Measurements from ENCODE around the gene MBNL2.

MBNL2 gene

DNA sequence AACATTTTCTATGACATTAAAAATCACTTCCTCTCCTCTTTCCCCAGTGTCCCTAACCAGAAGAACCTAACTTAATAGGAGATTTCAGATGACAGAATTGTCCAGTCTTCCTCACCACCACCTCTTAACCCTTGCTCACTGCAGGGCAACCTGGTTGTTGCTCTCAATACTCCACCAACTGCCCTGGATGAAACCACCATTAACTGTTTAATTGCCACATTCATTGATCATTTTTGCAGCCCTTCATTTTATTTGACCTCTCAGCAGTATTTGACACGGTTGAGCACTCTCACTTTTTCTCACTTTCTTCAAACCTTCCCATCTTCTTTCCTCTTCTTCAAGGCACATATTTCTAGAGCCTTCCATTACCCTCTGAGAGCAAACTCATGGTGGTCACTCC is 84.0 kb downstream of the MBNL2 start:
- no peak for DNase-seq

DNA sequence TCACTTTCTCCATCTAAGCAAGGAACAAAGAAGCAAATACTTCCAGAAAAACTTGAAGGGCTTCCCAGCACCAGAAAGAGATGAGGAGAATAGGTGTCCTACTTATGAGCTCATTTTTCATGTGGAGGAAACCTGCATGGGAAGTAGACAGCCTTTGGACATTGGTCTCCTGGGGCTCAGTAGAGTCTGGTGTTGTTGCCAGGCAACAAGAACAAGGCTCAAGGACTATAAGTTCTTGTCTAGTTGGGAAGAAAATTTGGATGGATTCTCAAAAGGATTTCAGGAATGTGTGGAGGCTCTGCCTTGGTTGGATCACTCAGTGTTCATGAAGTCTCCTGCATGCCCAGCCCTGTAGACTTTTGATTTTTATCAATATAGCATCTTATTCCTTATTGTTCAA is 84.5 kb downstream of the MBNL2 start:
- DNase-seq, result no peak

DNA sequence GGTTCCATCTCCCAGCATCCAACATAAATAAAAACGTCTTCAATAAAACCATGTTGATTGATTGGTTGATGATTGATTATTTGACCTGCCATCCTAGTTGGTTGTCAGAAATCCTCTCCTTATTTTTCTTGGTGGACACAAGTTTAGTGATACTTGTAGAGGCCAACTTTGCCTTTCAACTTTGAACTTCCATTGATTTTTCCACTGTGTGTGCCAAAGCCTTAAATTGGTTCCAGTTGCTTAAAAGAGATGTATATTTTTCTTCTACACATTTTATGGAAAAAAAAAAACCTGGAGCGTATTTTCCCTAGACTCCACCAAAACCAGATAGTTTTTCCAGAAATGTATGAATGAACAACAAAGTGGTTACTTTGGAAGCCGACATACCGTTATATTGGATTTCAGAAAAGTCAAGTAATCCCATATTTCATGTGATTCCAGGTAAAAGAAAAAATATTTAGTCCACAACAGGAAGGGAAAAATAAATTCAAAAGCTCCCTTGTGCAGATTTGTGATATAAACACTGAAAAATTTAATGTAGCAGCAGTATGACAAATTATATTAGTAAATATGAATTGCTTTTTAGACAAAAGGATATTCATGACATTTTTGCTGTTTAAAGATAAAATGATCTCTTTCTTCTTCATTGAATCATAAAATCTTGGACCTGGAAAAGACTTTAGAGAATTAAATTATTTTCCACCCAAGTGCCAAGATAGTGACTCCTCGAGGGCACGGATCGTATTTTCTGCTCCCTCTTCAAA is 85.2 kb downstream of the MBNL2 start:
- no peak for DNase-seq

DNA sequence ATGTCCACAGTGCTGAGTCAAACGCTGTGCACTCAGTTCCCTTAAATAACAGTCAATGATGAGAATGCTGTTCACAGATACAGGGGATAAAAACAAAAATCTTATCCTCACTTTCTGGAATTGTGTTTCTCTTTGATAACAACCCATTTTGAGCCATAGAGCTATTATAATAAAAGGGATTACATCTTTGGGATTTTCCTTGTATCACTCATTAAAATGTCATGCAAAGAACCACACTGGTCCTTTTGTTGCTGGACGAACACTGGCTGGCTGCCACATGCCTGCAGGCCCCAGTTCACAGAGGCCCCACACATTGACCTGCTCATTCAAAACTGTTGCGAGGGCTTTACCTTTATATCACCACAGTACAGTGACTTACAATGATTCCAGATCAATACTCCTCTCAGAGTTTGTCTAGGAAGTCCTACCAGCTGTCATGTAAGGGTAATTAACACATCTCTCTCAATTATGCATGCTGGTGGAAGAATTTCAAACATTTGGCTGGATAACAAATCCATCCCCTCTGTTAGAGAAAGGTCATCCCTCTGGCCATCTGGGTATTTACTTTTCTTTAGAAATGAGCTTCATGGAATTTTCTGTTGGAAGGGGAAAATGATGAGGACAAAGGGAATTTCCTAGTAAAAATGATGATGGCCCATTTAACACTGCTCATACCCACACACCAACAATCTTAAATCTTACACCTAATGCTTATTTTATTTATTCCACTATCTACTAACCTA is 85.9 kb downstream of the MBNL2 start:
- no peak for DNase-seq

DNA sequence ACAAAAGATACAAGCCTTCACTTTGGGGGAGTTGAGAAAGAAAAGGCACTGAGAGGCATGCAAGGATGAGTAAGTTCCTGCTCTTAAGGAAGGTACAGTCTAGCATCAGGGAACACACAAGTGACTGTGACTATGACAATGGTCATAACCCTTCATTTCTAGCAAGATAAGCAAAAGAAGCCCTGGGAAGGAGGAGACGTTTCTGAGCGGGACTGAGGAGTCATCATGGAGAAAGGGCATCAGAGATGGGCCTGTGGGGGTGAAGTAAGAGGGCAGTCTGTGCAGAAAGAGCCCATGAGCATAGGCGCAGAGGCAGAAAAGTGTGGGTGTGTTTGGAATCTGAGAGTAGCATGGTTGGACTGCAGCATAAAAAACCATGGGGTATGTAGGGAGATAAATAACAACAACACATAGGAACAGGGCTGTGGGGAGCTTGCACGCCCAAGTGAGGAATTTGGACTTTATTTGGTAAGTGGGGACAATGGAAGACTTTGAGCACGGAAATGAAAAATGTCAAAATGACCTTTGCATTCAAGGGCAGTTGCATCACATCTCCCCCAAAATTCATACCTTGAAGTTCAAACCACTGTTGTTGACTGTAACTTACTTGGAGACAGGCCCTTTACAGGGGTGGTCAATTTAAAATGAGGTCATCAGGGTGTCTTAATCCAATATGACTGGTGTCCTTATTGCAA is 86.7 kb downstream of the MBNL2 start:
- DNase-seq, result no peak

DNA sequence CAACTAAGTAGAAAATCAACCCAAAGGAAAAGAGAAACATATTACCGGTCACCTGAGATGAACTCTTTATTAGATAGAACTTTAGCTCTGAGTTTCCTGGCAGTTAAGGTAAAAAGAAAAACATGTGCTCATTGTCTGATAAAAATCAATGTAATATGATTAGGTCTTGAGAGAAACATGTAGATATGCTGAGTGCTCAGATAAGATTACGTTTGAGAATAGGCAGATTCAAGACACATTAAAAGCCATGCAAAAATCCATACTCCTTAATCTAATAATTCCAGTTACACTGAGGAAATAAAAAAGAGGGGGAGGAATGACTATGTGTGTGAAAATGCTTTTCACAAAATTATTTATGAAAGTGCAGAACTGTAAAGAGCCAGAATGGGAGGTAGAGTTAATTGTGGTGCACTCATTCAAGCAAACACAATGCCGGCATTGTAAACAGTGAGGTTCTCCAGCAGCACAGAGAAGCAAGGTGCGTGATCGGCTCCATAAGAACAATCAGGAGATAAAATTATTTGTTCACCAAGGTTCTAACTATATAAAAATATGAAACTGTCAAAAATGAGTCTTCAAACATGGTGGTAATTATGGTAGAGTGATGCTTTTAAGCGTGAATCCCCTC is 88.8 kb downstream of the MBNL2 start:
- no peak for DNase-seq

DNA sequence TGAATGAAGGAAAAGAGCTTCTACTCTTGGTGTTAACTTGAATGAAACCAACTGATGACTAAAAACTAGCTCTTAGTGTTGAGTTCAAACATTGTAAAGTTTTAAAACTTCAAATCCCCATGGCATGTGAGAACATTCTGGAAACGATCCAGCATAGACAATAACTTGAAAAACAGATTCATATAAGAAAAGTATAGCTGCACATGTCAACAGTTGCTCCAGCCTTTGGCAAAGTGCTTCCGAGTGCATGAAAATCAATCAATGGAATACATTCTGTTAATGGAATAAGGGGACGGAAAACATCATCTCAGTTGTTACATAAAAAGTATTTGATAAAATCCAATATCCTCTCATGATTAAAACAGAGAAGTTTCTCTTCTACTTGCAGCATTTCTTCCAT is 89.8 kb downstream of the MBNL2 start:
- DNase-seq, result no peak

DNA sequence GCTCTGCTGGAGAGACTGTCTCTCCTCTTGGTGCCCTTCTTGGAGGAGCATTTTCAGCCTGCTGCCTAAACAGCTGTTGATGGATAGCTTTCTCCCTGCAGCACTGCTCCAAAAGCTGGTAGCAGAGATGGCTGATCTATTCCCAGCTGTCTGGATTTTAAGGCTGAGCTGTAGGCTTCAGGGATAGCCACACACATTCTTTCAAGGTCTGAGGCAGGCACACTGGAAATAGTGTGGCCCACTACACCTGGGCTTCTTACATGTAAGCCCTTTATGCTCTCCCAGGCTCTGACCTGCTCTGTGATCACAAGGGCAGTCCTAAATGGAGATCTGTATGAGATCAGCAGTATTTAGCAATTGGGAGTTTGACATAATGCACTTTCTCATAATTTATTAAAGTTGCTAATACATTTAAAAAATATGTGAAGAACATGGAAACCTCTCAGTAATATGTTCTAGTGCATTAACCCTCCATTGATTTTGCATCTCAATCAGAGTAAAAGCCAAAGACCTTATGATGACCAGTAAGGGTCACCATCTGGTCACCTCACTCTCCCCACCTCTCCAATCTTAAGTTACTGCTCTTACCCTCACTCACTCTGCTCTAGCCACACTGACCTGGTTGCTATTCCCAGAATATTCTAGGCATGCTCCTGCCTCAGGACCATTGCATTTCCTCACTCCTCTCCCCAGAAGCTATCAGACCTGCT is 91.6 kb downstream of the MBNL2 start:
- no peak for DNase-seq

DNA sequence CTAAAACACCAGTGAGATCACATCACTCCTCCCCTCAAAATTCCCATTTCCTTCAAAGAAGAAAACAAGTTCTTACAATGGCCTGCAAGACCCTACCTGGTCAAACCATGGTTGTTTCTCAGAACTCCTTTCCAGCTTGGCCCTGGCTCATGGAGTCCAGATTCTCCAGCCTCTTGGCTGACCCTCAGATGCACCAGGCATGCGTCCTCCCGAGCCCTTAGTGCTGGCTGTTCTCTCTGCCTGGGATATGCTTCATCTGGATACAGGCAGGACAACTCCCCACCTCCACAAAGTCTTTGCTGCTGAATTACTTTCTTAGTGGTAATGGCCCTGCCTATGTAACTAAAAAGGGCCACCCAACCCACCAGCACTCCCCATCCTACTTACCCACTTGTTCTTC is 94.3 kb downstream of the MBNL2 start:
- DNase-seq, result no peak

DNA sequence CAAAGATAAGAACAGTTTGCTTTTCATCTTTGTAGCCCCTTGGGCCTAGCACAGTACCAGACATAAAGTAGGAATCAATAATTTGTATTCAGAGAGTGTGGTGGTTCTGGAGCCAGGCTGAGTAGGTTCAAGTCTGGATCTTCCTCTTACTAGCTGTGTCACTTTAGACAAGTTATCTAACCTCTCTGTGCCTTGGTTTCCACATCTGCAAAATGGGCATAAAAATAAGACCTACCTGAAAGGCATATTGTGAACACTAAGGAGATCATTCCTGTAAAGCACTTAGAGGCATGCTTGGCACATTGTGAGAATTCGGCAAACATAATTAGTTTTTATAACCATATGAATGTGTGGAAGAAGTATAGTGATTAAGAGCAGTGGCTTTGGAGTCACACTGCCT is 95.8 kb downstream of the MBNL2 start:
- no peak for DNase-seq

DNA sequence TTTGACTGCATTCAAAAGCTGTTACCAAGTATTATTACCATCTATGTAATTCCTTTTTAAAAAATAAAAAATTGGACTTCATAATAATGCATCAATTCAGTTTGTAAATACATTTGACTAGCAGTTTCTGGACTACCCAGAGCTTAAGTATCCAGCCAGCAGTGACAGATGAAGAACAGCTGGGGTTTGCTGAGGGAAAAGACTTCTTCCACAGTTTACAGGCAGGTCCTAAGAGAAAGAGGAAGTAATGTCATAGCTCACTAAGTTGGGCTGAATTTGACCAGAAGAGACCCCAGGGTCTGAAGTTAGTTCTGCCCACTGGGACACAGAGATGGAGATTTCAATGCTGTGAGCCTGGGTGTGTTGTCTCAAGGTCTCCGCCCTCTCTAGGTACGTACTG is 96.4 kb downstream of the MBNL2 start:
- no peak for DNase-seq

DNA sequence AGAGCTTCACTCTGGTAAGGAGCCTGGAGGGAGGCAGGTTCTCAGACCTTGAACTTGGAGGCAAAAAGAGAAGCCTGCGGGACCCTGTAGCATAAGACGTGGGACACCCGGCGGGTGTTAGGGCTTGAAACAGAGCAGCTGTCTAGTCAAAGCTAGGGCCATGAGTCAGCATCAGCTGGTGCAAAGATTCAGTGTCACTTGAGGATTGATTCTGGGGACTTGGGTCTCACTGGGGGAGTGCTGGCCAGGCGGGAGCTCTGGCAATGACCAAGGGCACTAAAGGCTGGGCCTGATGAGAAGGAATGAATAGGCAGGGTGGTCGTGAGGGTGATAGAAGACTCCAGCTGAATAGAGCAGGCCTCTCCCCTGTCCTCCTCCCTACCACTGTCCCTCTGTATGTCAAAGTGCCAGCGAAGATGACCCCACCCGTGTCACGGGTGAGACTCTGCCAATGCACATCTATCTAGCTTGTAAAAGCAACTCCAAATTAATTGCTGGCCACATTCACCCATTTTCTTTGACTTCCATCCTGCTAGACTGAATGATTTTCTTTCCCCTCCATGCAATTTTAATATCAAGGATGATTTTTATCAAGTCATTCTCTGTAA is 97.1 kb downstream of the MBNL2 start:
- no peak for DNase-seq

DNA sequence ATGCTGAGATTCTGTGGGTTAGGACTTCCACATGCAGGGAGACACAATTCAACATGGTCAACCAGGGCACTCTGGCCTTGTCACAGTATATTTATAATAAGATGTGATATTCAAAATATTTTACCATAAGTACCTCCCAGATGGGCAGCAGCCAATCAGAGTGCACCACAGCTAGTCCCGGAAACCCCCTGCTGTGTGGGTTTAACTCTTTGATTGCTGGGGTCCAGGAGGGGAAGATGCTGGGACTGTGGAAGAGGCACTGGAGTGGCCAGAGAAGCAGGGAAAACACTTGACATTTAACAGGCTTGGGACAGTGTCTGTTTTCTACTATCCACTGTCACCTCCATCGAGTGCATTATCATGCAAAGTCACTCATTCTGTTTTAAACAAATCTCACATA is 99.0 kb downstream of the MBNL2 start:
- DNase-seq, result no peak

DNA sequence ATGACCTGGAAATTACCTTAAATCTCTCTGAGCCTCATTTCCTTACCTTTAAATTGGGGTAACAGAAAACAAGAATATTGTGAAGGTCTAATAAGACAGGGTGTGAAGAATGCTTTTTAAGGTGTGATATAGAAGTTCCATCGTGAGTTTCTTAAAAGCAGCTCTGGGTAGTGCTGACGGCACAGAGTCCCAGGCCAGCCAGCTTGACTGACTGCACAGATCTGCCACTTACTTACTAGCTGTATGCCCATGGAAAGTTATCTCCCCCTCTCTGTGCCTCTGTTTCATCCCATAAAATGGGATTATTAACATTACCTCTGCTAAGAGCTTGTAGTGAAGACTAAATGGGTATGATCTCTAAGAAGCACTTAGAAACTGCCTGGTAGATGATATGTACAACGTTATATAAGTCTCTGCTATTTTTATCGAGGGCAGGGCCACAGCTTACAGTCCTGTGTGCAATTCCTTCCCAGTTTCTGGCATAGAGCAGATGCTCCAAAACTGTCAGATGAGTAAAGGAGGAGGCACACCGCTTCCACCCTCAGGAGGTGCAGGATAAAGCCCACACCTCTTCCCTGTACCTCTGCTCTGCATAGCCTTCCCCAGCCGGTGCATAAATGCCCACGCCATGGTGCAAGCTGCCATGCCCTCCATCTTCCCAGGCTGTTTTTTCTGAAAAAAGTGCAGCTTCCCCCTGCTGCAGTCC is 99.6 kb downstream of the MBNL2 start:
- DNase-seq, result no peak

DNA sequence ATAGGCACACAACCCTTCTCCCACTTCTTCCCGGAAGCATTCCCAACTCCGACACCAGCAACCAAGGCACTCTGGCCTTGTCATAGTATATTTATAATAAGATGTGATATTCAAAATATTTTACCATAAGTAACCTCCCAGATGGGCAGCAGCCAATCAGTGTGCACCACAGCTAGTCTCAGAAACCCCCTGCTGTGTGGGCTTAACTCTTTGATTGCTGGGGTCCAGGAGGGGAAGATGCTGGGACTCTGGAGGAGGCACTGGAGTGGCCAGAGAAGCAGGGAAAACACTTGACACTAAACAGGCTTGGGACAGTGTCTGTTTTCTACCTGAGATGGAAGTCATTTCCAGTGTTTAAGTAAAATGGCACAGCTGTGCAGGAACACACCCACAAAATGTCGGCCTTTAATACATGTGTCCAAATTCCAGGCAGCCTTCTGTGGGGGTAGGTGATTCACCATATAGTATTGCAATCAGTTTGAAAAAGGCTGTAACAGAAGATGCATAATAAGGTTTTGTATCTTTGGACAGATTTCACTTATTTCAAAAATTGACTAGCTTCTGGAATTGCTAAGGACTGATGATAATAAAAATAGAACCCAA is 100.7 kb downstream of the MBNL2 start:
- no peak for DNase-seq

DNA sequence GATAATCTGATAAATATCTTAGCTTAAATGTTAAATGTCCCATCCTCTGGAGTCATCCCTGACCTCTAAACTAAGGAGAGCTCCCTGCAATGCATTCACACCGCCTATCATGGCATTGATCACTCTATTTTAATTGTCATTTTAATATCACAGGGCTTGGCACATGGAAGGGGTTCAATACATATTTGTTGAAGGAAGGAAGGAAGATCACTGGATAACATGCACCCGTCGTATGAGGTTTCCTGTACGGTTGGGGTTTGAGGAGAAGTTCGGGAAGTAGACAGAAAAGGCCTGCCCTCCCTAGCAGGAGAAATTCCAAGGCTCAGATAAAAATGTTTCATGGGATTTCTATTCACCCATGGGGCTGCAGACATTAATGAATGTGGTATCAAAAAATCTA is 102.0 kb downstream of the MBNL2 start:
- no peak for DNase-seq

DNA sequence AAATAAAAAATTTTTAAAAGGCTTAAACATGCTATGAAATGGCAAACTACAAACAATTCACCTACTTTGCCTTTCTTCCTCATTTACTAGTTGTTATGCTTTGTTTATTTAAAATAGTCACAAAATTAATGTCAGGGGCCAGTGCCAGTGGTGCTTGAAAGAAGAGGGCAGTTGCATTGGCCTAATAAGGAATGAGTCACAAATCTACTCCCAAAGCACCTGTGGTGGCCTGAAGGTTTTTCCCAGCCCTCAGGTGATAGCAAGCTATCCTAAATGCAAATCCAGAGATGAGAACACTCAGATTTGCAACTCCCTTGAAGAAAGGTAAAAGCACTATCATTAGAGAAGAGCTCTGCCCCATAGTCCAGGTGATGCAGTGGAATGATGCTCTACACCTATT is 103.6 kb downstream of the MBNL2 start:
- DNase-seq, result no peak

DNA sequence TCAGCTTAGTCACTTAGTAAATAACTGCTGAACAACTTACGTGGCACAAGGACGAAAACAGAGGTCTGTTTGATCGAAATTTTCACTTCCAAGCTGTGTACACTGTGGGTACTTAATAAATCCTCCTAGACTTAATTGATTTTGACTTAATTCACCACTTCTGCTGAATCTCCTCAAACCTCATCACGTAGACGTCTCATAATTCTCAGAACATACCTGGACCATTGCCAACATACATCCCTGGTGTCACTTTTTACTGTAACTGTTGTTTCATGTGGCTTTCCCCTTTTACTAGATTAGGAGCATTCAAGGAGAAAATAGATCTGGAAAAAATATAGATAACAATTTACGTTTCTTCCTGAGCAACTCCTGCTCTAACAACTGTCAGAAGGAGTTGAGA is 105.0 kb downstream of the MBNL2 start:
- DNase-seq, result no peak

DNA sequence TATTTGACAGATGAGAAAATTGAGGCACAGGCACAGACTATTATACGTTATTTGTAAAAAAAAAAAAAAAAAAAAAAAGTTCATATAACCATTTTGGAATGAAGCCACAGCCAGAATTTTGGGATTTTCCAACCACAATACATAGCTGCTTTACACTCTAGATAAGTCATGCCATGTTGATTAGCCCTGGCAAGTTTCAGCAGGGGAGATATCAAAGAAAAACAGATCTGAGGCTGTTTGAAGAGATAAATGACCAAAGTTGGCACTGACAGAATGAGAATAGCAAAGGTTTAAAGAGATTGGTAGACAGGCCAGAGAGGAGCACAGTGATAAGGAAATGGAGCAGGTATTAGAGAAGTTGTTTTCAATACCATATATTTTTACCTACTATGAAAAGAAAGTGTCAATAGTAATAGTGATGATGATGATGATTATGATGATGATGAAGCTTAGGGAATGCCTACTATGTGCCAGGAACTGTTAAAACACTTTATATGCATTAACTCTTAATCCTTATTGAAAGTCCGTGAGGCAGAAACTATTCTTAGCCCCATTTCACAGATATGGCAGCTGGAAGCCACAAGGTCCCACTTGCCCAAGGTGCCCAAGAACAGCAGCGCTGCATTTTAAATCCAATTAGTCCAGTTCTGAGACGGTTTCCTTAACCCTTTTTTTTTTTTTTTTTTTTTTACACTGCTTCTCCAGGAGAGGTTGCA is 105.5 kb downstream of the MBNL2 start:
- no peak for DNase-seq

DNA sequence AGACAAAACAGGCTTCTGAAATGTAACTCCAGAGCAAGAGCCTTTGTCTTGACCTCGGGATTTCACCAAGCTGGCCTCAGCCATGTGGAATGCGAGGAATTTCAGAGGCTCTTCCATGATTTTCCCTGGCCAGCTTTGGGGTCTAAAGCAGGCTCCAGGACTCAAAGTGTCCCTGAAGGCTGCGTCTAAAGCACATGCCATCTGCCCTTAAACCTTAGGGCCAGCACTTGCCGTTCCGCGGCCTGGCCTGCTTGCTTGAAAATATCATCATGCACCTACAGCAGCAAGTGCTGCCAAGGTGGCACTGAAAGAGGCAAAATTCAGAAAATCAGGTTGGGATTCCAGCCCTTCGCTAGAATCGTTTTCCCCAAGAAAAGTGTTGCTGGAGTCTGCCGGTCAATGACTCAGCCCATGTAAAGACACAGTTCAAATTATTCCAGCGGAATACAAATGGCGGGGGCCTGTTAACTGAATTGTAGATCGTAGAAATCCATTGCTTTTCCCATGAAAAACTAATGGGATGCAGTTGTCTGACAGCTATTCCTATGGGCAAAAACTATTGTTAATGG is 106.2 kb downstream of the MBNL2 start:
- no peak for DNase-seq

All from RPMI8226 (cell line).